ENCODE data around the gene ARHGEF40.

DNA sequence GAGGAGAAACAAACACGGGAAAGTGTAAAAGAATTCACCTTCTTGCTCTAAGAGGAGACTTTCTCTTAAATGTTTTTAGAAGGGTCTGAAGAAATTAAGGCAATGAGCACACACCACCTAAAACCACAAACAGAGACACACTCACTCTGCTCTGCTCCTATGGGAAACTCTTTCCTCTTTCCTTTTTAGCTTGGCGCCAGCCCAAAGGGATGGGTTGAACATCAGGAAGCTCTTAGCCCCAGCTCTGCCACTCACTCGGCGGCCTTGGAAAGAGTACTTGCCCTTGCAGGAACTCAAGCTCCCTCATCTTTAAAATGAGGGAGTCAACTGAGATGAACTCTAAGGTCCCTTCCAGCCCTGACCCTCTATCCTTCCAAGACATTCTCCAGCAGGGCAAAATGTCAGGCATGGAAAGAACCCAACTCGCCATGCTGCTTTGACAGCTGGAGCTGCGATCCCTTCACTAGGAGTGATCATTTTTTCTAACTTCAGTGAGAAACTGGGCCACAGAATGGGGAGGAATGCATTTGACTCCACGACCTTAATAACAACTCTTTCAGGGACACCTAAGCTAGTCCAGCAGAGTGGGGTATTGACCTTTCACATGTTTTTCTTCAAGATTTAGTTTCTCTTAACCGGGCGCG, 13.5 kb upstream of the ARHGEF40 start:
- no peak for TF ChIP-seq EZH2 (IDR thresholded peaks at IDR 0.05)
- no peak for TF ChIP-seq POLR2AphosphoS5 (IDR thresholded peaks at IDR 0.05; ENCODE audit: borderline replicate concordance, low read depth, low read length)
- no peak for TF ChIP-seq FOXP2 (optimal IDR thresholded peaks at IDR 0.05; ENCODE audit: control extremely low read depth, extremely low read length, insufficient read depth)
